RPMI7951 (cell line): ENCODE results near the gene AMFR. TPM values are rescaled to one million over a fixed set of nuclear protein-coding genes. Genes with fewer than 3 reads are reported as not detected.

Experiments
- total RNA-seq: library from RNA; depleted of rRNA; stranded (reverse); fragments of >200 nt; shearing (Covaris generic); gene quantifications from 2 replicates; pipeline ENCODE4 v1.2.3, GENCODE V29; 2014; rRNA removed

AMFR gene
- total RNA-seq, 1 experiment from 2014 or later = 105 TPM

Other genes with a start within 250 kb of the AMFR start
- gene GNAO1, start 234.1 kb downstream of the AMFR start, total RNA-seq = 3.4 and 4.2 TPM in 2 replicates
- 89.7 and 101 TPM in 2 replicates for gene NUDT21, start 25.8 kb upstream of the AMFR start, total RNA-seq
- gene OGFOD1, start 26.0 kb upstream of the AMFR start, total RNA-seq = 63.1 and 64.8 TPM in 2 replicates
- gene BBS2, start 94.5 kb upstream of the AMFR start, total RNA-seq = 41.6 and 44.3 TPM in 2 replicates
- not detected in 2 replicates for gene MT4, start 139.5 kb upstream of the AMFR start, total RNA-seq
- gene MT3, start 164.0 kb upstream of the AMFR start, total RNA-seq = not detected in 2 replicates
- 715 and 768 TPM in 2 replicates for gene MT2A, start 183.0 kb upstream of the AMFR start, total RNA-seq
- 604 and 676 TPM in 2 replicates for gene MT1E, start 200.2 kb upstream of the AMFR start, total RNA-seq
- gene MT1M, start 207.1 kb upstream of the AMFR start, total RNA-seq = 2.3 and 4.5 TPM in 2 replicates
- 1.1 and 3.4 TPM in 2 replicates for gene MT1A, start 213.1 kb upstream of the AMFR start, total RNA-seq
- gene MT1B, start 226.3 kb upstream of the AMFR start, total RNA-seq = not detected in 2 replicates
- gene MT1F, start 232.4 kb upstream of the AMFR start, total RNA-seq = 6.5 and 9.0 TPM in 2 replicates
- 6.8 and 13.5 TPM in 2 replicates for gene MT1G, start 242.5 kb upstream of the AMFR start, total RNA-seq
- gene MT1H, start 244.3 kb upstream of the AMFR start, total RNA-seq = not detected in 2 replicates